K562 (cell line): ENCODE measurements around the gene YJU2. TPM values are rescaled to one million over a fixed set of nuclear protein-coding genes. Genes with fewer than 3 reads are reported as not detected.
A peak's percentile ranks its signal among the peaks of the same experiment; 100 is the strongest.

Source experiments
- CBX8 ChIP-seq: fragments of 200-600 bp; sonication (generic); IDR thresholded peaks from 2 replicates; pipeline ENCODE4 v1.6.1; 2012; ENCODE audit warnings: borderline replicate concordance, mixed run types, low read depth, mild to moderate bottlenecking, moderate library complexity, mixed read lengths, low read length, control low read depth, inconsistent platforms; ENCODE audit not compliant: poor library complexity, severe bottlenecking; ENCODE audit errors: extremely low read depth
- CREM ChIP-seq: IDR thresholded peaks from 2 replicates; pipeline ENCODE4 v1.6.1; 2014; ENCODE audit warnings: antibody characterized with exemption, low read depth
- EGR1 ChIP-seq: fragments of 450-650 bp; conservative IDR thresholded peaks from 2 replicates; pipeline ENCODE4 v1.6.1; 2017; ENCODE audit warnings: mild to moderate bottlenecking
- ELK3 ChIP-seq: fragments of 450-650 bp; formaldehyde crosslinking; IDR thresholded peaks from 2 replicates; pipeline ENCODE4 v1.4.0; 2020; ENCODE audit warnings: mild to moderate bottlenecking
- HDGF ChIP-seq: fragments of 450-650 bp; IDR thresholded peaks from 2 replicates; pipeline ENCODE4 v1.6.1; 2016
- NUFIP1 ChIP-seq: fragments of 450-650 bp; IDR thresholded peaks from 2 replicates; pipeline ENCODE4 v1.6.1; 2018; ENCODE audit not compliant: partially characterized antibody
- POLR2A ChIP-seq: fragments of 450-650 bp; conservative IDR thresholded peaks from 2 replicates; pipeline ENCODE4 v1.6.1; 2016
- RAD51 ChIP-seq: fragments of 450-650 bp; IDR thresholded peaks from 2 replicates; pipeline ENCODE4 v1.7.1; 2016; ENCODE audit warnings: low read depth, mild to moderate bottlenecking, borderline replicate concordance
- RBBP5 ChIP-seq: fragments of 200-600 bp; sonication (generic); IDR thresholded peaks from 2 replicates; pipeline ENCODE4 v1.6.1; 2012; ENCODE audit warnings: borderline replicate concordance, mild to moderate bottlenecking, low read length, control low read depth, inconsistent platforms; ENCODE audit not compliant: insufficient read depth, poor library complexity, severe bottlenecking
- SP2 ChIP-seq: IDR thresholded peaks from 2 replicates; pipeline ENCODE4 v1.6.1; 2011; ENCODE audit warnings: mild to moderate bottlenecking, low read depth, low read length, moderate library complexity; ENCODE audit not compliant: poor library complexity, severe bottlenecking; ENCODE audit errors: extremely low read depth
- STAT6 ChIP-seq: sonication (generic); formaldehyde crosslinking; IDR thresholded peaks from 2 replicates; pipeline ENCODE4 v1.8.1; 2023; ENCODE audit warnings: mild to moderate bottlenecking, missing genetic modification reagents
- TGIF2 ChIP-seq: sonication (generic); formaldehyde crosslinking; IDR thresholded peaks from 2 replicates; pipeline ENCODE4 v1.8.1; 2022; ENCODE audit warnings: mild to moderate bottlenecking, missing genetic modification reagents, moderate library complexity
- THAP12 ChIP-seq: fragments of 250-450 bp; sonication (Bioruptor Pico); IDR thresholded peaks from 2 replicates; pipeline ENCODE4 v1.9.0; 2021; ENCODE audit warnings: mild to moderate bottlenecking, inconsistent platforms
- TRIM24 ChIP-seq, 2 experiments: fragments of 450-650 bp; IDR thresholded peaks; 2 replicates each; pipeline ENCODE4 v1.6.1; 2016
- ZMIZ1 ChIP-seq, 2 experiments: fragments of 150-350 bp in 1 of 2; IDR thresholded peaks; 2 replicates each; pipeline ENCODE4 v1.6.1; 2012 to 2016; ENCODE audit warnings: low read depth in 2 of 2, low read length in 2 of 2, mild to moderate bottlenecking in 1 of 2, moderate library complexity in 1 of 2
- ZNF133 ChIP-seq: fragments of 250-450 bp; sonication (Bioruptor Pico); IDR thresholded peaks from 2 replicates; pipeline ENCODE4 v1.4.0; 2020; ENCODE audit warnings: mild to moderate bottlenecking
- ZNF146 ChIP-seq: IDR thresholded peaks from one replicate; pipeline ENCODE4 v1.6.1; 2018; ENCODE audit warnings: missing compliant biosample characterization; ENCODE audit not compliant: unreplicated experiment
- ZNF644 ChIP-seq: fragments of 200-800 bp; sonication (Bioruptor generic); IDR thresholded peaks from 2 replicates; pipeline ENCODE4 v1.6.1; 2016; ENCODE audit warnings: low read depth, missing genetic modification characterization, missing compliant biosample characterization
- polyA plus RNA-seq, 8 experiments: library from polyadenylated mRNA; depleted of rRNA in 4 of 8; stranded (reverse) in 5 of 8; unstranded in 3 of 8; fragments of >200 nt; fragmentation: Nextera tagmentation in 2 of 8; fragmentation: Illumina TruSeq in 1 of 8; extraction: Ambion mirVana in 2 of 8; extraction: Trizol in 1 of 8; gene quantifications; 2 replicates each; pipeline versions ENCODE4 v1.2.1 to v1.2.3, GENCODE V29; 2011 to 2014; ENCODE audit warnings: inconsistent platforms in 1 of 8, missing spikeins in 1 of 8
- total RNA-seq, 7 experiments: library from RNA; depleted of rRNA in 6 of 7; stranded (reverse); fragments of >200 nt in 6 of 7; fragmentation: Illumina TruSeq in 2 of 7; extraction: Trizol in 2 of 7; gene quantifications; 2 replicates each; pipeline versions ENCODE4 v1.2.1 to v1.2.3, GENCODE V29; 2011 to 2021; ENCODE audit warnings: low replicate concordance in 1 of 7

YJU2 gene
- total and polyA plus RNA-seq, 9 of the 15 experiments (the other 6 are each of a cell fraction or from before 2014, with no cell fraction given): 0.41 to 34.9 (median 19.3) TPM

GRCh38 chr19:4197625-4198466, 49.0 kb upstream of the YJU2 start (continued):
- TF ChIP-seq STAT6 (no peak), TGIF2 (CRISPR knock-in tag) (no peak), POLR2A (no peak), EGR1 (no peak), SP2 (no peak), ZNF644 (tag) (no peak), NUFIP1 (no peak), ZMIZ1 (IDR thresholded peaks at IDR 0.05; ENCODE audit: low read depth in 2 of 2, low read length in 2 of 2) (no peak), ELK3 (CRISPR knock-in tag) (no peak), HDGF (no peak), ZNF146 (CRISPR knock-in tag) (no peak), CBX8 (peak; percentile 41), RAD51 (no peak), THAP12 (CRISPR knock-in tag) (no peak), TRIM24 (IDR thresholded peaks at IDR 0.05) (0 out of 4 replicates have a peak, but pooled peaks of 1 of the 2 experiments have one; percentile 16), ZNF133 (no peak), CREM (no peak), RBBP5 (no peak)
